NCI-H2196 treated with DMSO at 0.1 percent for 48 hours (cell line): ENCODE data around the gene HYAL1.
"Not testable (repeated sequence)": the region's sequence is repeated elsewhere in the genome, so short reads cannot be mapped to it uniquely, and the experiment has no call there.

Experiments used
- DNase-seq: peaks from one replicate; lab custom pipeline; 2025; ENCODE audit not compliant: unreplicated experiment; lab: John Stamatoyannopoulos, UW

HYAL1 gene

GRCh38 chr3:50274371-50275104, 28.8 kb downstream of the HYAL1 start:
- DNase-seq: no peak

GRCh38 chr3:50273689-50274065, 29.7 kb downstream of the HYAL1 start:
- no peak for DNase-seq

- peak; percentile 39 for DNase-seq
Measured at GRCh38 chr3:50272911-50273688, 30.3 kb downstream of the HYAL1 start.

GRCh38 chr3:50272538-50272910, 30.9 kb downstream of the HYAL1 start:
- DNase-seq: not testable (repeated sequence)

GRCh38 chr3:50271314-50271936, 31.9 kb downstream of the HYAL1 start:
- no peak for DNase-seq

GRCh38 chr3:50270422-50271224, 32.8 kb downstream of the HYAL1 start:
- no peak for DNase-seq

- no peak for DNase-seq
Measured at GRCh38 chr3:50269977-50270413, 33.4 kb downstream of the HYAL1 start.

GRCh38 chr3:50269460-50269859, 33.9 kb downstream of the HYAL1 start:
- no peak for DNase-seq

GRCh38 chr3:50268703-50269451, 34.5 kb downstream of the HYAL1 start, which contains the start of gene SEMA3B:
Gene SEMA3B, plus strand, starts transcription at chr3:50269147. Its CDS starts 94 bp downstream, at chr3:50269241.
- no peak for DNase-seq

- no peak for DNase-seq
Measured at GRCh38 chr3:50268276-50268675, 35.1 kb downstream of the HYAL1 start.

- DNase-seq: no peak
Measured at GRCh38 chr3:50267280-50267913, 36.0 kb downstream of the HYAL1 start.

- no peak for DNase-seq
Measured at GRCh38 chr3:50266836-50267235, 36.5 kb downstream of the HYAL1 start.

- no peak for DNase-seq
Measured at GRCh38 chr3:50266017-50266416, 37.4 kb downstream of the HYAL1 start.

GRCh38 chr3:50265571-50265970, 37.8 kb downstream of the HYAL1 start:
- no peak for DNase-seq

- DNase-seq: no peak
Measured at GRCh38 chr3:50264964-50265485, 38.3 kb downstream of the HYAL1 start.

GRCh38 chr3:50264383-50264963, 38.9 kb downstream of the HYAL1 start:
- DNase-seq: no peak

- no peak for DNase-seq
Measured at GRCh38 chr3:50263478-50264382, 39.6 kb downstream of the HYAL1 start.

- DNase-seq: no peak
Measured at GRCh38 chr3:50262778-50263177, 40.6 kb downstream of the HYAL1 start.
